ENCODE measurements around the gene DRD3.

DRD3 gene

DNA sequence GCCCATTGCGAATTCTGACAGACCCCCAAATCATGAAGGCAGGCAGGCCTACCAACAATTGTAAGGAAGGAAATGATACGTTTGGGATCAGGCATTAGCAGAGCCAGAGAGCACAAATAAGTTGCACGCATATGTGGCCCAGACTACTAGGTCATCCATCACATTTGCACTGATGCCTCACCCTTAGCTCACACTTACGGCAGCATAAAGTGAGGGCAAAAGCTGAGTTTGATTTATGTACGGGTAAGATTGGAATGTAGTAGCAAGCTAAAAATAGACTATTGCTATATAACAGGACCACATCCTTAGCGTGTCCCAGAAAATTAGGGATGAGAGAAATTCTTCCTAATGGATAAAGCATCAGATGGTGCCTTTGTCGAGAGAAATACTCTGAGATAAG, 63.7 kb downstream of the DRD3 start:
- no peak for DNase-seq

DNA sequence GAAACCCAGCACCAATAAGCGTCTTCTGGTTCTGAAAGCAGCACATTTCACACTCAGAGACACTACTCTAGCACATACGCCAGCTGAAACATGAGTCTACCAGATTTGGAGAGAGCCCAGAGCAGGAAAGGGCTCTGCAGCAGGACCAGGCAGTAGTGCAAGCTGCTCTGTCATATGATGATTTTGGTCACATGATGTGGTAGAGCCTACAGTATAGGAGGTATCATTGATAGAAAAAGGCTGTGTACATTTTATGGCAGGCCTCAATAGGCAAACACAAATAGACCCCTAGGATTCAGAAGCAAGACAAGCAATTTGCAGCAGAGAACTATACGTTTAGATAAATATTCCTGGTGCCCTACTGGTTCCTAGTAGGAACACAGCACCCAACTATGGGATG, 64.1 kb downstream of the DRD3 start:
- DNase-seq: no peak

- peak; percentile 47 for DNase-seq
Measured at GRCh38 chr3:114112696-114113095, 66.2 kb downstream of the DRD3 start.

GRCh38 chr3:114111060-114111770, 67.6 kb downstream of the DRD3 start:
- no peak for DNase-seq

DNA sequence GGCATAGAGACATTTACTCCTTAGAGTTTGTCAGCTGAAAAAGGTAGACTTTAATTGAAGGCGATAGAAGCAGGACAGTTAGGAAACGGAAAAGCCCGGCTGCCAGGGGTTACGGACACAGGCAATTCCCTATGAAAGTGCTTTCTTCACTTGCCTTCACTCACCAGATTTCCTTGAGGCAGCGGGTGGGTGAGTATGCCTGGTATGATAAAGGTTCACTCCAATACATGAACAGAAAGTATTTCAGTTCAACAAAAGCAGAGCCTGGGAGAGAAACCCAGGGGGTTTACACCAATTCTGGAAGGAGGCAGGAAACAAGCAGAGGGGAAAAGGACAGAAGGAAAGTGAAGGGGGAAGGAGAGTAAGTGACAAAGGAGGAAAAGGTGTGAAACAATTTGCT, 68.4 kb downstream of the DRD3 start:
- no peak for DNase-seq

- DNase-seq: no peak
Measured at GRCh38 chr3:114108137-114108536, 70.7 kb downstream of the DRD3 start.

- peak; percentile 48 for DNase-seq
Measured at GRCh38 chr3:114104414-114104813, 74.4 kb downstream of the DRD3 start.

GRCh38 chr3:114103858-114104257, 75.0 kb downstream of the DRD3 start:
- no peak for DNase-seq

GRCh38 chr3:114103181-114103580, 75.7 kb downstream of the DRD3 start:
- no peak for DNase-seq

DNA sequence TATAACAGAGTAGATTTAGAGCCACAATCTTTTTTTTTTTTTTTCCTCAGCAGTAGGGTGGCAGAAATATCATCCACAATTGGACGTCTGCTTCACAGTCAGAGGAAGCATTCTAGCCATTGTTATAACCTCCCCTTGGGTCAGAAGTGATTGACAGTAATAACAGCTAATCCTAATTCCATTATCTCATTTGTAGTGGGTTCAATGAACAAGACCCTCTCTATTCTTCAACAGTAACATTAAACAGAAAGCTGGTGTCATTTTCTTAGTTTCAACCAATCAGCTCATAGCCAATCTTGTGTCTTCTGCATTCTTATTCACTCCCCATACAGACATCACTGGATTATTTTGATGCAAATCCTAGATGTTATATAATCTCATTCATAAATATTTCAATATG, 77.8 kb downstream of the DRD3 start:
- no peak for DNase-seq

- no peak for DNase-seq
Measured at GRCh38 chr3:114095796-114096195, 83.1 kb downstream of the DRD3 start.

GRCh38 chr3:114093596-114093995, 85.3 kb downstream of the DRD3 start:
- peak; percentile 73 for DNase-seq

GRCh38 chr3:114093016-114093380, 85.9 kb downstream of the DRD3 start:
- peak; percentile 18 for DNase-seq

- no peak for DNase-seq
Measured at GRCh38 chr3:114092151-114093015, 86.5 kb downstream of the DRD3 start.

DNA sequence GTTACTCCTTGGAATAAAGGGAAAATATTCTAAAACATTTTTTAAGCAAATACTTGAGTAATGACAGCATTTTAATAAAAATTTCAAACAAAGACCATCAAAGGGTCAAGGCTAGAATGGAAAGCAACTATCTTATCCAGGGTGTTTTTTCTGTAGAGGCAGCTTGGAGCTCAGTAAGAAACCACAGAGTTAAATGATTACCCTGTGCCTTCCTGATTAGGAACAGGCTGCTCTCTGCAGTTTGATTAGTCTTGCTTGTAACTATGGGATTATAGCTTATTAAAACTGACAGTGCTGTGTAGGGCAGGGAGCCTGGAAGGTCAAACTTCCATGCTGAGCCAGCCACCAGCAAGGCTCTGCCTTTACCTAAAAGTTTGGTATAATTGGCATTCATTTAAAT, 89.2 kb downstream of the DRD3 start:
- DNase-seq: no peak

- no peak for DNase-seq
Measured at GRCh38 chr3:114086356-114086755, 92.5 kb downstream of the DRD3 start.

DNA sequence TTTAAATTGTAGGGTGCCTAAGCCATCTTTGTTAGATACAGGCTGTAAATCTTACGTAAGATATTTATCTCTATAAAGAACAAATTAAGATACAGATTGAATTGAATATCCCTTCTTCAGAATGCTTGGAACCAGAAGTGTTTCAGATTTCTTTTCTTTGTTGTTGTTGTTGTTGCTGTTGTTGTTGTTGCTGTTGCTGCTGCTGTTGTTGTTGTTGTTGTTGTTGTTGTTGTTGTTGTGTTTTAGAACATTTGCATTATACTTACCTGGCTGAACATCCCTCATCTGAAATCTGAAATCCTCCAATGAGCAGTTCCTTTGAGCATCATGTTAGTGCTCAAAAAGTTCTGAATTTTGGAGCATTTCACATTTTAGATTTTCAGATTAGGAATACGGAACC, 95.7 kb downstream of the DRD3 start:
- DNase-seq: no peak

DNA sequence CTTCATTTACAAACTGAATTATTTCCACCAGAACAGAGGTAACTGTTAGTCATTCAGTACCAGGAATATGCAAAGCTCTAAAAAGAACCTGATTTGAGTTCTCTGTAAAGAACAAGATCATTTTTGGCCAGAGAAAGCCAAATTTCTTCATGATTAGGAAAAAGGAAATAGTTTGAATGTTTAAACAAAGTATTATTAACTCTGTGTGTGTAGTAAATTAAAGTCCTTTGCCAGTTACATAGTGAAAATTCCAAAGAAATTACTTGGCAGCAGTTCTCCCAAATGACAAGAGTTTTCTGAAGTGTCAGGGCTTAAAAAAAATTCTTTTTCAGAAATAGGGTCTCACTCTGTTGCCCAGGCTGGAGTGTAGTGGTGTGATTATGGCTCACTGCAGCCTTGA, 97.8 kb downstream of the DRD3 start:
- DNase-seq: peak; percentile 49

DNA sequence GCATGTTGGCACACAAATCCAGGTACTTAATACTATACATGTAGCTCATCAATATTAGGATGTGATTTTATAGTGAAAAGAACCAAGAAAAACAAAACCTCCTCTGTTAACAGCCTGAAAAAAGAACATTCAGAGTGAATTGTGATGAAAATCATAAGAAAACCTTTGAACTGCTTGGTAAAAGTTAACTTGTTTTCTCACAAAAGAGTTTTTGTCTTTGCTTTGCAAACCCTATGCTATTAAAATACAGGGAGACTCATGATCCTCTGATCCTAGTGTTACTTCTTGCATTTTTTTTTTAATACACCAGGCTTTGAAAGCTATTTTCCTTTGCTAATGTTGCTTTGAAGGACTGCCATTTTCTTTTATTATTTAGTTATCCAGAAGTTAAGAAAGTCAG, 98.7 kb downstream of the DRD3 start:
- DNase-seq: no peak

DNA sequence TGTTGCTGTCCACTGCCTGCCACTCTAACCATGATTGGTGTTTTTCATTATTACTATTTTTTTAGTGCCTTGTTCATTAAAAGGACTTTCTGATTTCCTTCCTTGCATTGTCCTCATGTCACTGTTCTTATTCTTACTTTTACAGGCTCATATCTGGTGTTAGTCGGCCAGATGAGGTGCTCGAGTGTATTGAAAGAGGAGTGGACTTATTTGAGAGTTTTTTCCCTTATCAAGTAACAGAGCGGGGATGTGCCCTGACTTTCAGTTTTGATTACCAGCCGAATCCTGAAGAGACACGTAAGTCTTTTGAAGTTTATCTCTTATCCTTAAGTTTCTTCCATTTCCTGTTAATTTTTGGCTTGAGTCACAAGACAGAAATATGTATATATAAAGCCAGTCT, 99.1 kb downstream of the DRD3 start:
- DNase-seq: peak; percentile 44

- DNase-seq: no peak
Measured at GRCh38 chr3:114078126-114078525, 100.7 kb downstream of the DRD3 start.

All from EL (cell line).